Measurements from ENCODE around the gene GSC. TPM values are rescaled to one million over a fixed set of nuclear protein-coding genes. Genes with fewer than 3 reads are reported as not detected.

The GSC gene
- total RNA-seq, 1 experiment from 2014 or later: not detected

- H3K27ac ChIP-seq (ENCODE audit: low read length): no peak overlapping the region
- ChIA-PET CTCF (no interaction called here), POLR2A (ENCODE audit: unreplicated experiment) (no interaction called here)
- H3K4me1 ChIP-seq (ENCODE audit: insufficient read depth, low read length): no peaks in the 10 kb centered on the region
- no peak overlapping the region for H3K4me3 ChIP-seq (ENCODE audit: low read length)
- no peak overlapping the region for H3K4me2 ChIP-seq (ENCODE audit: low read length)
- intact Hi-C loops (cut with micrococcal nuclease): no loop called here
- TF ChIP-seq CTCF (conservative IDR thresholded peaks at IDR 0.05; ENCODE audit: low read depth, low read length) (no peak), EZH2 (IDR thresholded peaks at IDR 0.05; ENCODE audit: low read length, unreplicated experiment) (no peak), EZH2phosphoT487 (IDR thresholded peaks at IDR 0.05; ENCODE audit: borderline replicate concordance, low read length) (no peak)
- no peaks in the 10 kb centered on the region for H4K20me1 ChIP-seq (ENCODE audit: low read length)
- H3K9me2 ChIP-seq (replicated peaks; ENCODE audit: low read length): no peaks in the 10 kb centered on the region
- H3K9ac ChIP-seq (ENCODE audit: low read length): no peak overlapping the region
- no TSS peak for BruUV-seq (replicated peaks)
- no peaks in the 10 kb centered on the region for H3K36me3 ChIP-seq (ENCODE audit: low read depth, low read length)
- no peaks in the 10 kb centered on the region for H3K79me2 ChIP-seq (ENCODE audit: low read length)
- no peak overlapping the region for H2AFZ ChIP-seq (ENCODE audit: low read length)
- no peak for ATAC-seq
- H3K27me3 ChIP-seq (ENCODE audit: low read length): peaks cover 8% of the 10 kb centered on the region; the same call in 1 of the 2 replicates
- DNase-seq: no peak
- no peaks in the 10 kb centered on the region for H3F3A ChIP-seq (ENCODE audit: low read length, unreplicated experiment)
- no peaks in the 10 kb centered on the region for H3K9me3 ChIP-seq (ENCODE audit: low read length)
These were observed 44.9 kb downstream of the GSC start for GRCh38 chr14:94724993-94725392.

GRCh38 chr14:94722397-94722796 is 47.5 kb downstream of the GSC start:
- CTCF ChIA-PET: no interaction called here
- Histone ChIP-seq H3K79me2 (ENCODE audit: low read length) (no peaks in the 10 kb centered on the region), H3K4me1 (ENCODE audit: insufficient read depth, low read length) (no peaks in the 10 kb centered on the region), H3K27me3 (ENCODE audit: low read length) (peaks cover 14% of the 10 kb centered on the region), H3K9me2 (replicated peaks; ENCODE audit: low read length) (no peaks in the 10 kb centered on the region), H4K20me1 (ENCODE audit: low read length) (no peaks in the 10 kb centered on the region), H3K36me3 (ENCODE audit: low read depth, low read length) (no peaks in the 10 kb centered on the region), H3K9me3 (ENCODE audit: low read length) (no peaks in the 10 kb centered on the region), H2AFZ (ENCODE audit: low read length) (no peak overlapping the region), H3F3A (ENCODE audit: low read length, unreplicated experiment) (no peaks in the 10 kb centered on the region), H3K9ac (ENCODE audit: low read length) (no peak overlapping the region), H3K4me2 (ENCODE audit: low read length) (no peak overlapping the region), H3K27ac (ENCODE audit: low read length) (no peak overlapping the region), H3K4me3 (ENCODE audit: low read length) (no peak overlapping the region)
- POLR2A ChIA-PET (ENCODE audit: unreplicated experiment): no interaction called here
- TF ChIP-seq EZH2phosphoT487 (IDR thresholded peaks at IDR 0.05; ENCODE audit: borderline replicate concordance, low read length) (no peak), EZH2 (IDR thresholded peaks at IDR 0.05; ENCODE audit: low read length, unreplicated experiment) (no peak), CTCF (conservative IDR thresholded peaks at IDR 0.05; ENCODE audit: low read depth, low read length) (no peak)
- intact Hi-C loops (cut with micrococcal nuclease): no loop called here
- BruUV-seq (replicated peaks): no TSS peak
- ATAC-seq (no peak), DNase-seq (no peak)

Other genes starting within 250 kb of the GSC start
- gene SERPINA4, start 208.7 kb downstream of the GSC start, total RNA-seq (2014; rRNA removed): not detected in 2 replicates
- gene SERPINA5, start 188.7 kb downstream of the GSC start, total RNA-seq (2014; rRNA removed): not detected in 2 replicates
- not detected in 2 replicates for gene SERPINA3, start 157.7 kb downstream of the GSC start, total RNA-seq (2014; rRNA removed)

All from PC-3 (cell line).